EH (cell line): ENCODE data around the gene HAND1.
"Not testable (repeated sequence)": the region's sequence is repeated elsewhere in the genome, so short reads cannot be mapped to it uniquely, and the experiment has no call there.

Experiments
- DNase-seq: peaks from one replicate; pipeline ENCODE4 v3.0.0-alpha.2; 2015; ENCODE audit warnings: low read depth

HAND1 gene

GRCh38 chr5:154478224-154478565 is at the start of gene HAND1:
TSS of gene HAND1 (minus strand) at chr5:154478227. CDS start at chr5:154478008, 219 bp downstream.
- DNase-seq, result peak; percentile 47

DNA sequence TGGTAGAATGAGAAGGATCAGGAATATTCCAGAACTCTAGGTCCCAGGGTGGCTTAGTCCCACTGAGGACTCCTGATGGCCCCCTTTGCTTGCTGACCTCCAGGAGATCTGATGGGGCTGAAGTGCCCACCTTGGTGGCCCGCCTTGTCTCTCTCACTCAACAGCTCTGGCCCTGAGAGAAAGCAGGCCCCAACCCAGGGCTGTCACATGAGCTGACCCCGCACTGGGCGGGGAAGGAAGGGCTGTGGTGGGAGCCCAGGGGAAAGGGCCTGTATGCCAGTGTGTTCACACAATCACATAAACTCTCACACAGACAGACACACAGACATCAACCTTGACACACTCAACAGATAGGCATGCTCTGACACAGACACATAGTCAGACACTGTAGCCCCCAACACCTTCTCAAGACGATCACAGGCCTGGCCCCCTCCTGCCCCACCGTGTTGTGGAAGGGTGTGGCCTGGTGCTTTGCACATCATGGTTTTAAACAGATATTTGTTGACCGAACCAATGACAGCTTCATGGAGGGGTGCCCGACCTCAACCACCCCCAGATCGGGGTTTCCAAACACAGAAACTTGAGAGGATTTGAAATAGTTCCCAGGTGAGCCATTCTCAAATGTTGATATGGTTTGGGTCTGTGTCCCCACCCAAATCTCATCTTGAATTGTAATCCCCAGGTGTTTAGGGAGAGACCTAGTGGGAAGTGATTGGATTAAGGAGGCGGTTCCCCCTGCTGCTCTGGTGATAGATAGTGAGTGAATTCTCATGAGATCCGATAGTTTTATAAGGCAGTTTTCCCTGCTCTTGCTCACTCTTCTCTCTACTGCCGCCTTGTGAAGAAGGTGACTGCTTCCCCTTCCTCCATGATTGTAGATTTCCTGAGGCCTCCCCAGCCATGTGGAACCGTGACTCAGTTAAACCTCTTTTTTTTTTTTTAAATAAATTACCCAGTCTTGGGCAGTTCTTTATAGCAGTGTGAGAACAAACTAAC is 48.5 kb upstream of the HAND1 start:
- no peak for DNase-seq

DNA sequence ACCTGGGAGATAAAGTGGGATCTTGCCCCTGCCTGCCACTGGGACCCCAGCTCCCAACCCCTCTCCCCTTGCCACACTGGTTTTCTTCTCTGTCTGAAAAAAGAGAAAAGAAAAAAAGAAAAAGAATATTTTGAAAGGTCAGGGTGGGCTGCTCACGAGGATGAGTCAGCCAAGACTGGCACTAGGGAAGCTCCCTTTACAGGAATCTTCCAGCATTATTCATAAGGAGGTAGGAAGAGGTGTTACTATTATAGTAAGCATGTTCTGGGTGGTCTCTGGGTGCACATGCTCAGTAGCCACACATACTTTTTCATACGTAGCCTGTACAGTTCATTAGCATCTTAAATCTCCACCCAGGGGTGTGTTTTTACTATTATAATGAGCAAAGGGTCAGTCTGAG is 46.8 kb upstream of the HAND1 start:
- DNase-seq, result no peak

- DNase-seq, result no peak
Observed at GRCh38 chr5:154524181-154524580, 46.2 kb upstream of the HAND1 start.

GRCh38 chr5:154523709-154524108 is 45.7 kb upstream of the HAND1 start:
- peak; percentile 25 for DNase-seq

DNA sequence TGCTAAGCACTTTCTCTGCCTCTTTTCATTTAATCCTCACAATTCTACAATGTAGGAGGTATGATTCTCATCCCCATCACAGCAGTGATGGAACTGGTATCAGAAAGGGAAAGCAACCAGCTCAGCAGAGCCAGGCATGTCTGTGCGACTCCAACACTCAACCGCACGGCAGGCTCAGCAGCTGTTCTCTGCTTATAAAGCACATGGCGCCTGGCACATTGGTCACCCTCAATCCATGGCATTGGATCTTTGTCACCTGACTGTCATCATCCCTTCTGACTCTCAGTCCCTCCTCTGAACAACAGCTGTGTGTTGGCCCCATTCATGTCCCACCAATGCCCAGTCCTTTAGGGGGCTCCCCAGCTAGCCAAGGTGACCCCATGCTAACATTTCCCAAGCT is 45.1 kb upstream of the HAND1 start:
- no peak for DNase-seq

DNA sequence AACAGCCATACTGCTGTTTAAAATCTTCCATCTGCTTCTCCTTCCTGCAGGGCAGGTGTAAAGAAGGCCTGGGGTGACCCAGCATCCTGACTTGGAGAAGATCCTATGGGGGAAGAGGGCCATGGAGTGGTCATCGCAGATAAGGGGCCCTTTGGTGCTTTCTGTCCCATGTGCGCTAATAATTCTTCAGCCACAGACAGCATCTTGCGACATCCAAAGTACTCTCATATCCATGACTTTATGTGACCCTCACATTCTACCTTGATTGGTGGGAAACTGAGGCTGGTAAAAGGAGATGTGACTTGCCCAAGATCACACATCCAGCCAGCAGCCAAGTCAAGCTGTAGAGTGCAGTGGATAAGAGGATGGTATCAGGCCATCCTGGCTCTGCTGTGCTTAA is 44.3 kb upstream of the HAND1 start:
- DNase-seq, result no peak

DNA sequence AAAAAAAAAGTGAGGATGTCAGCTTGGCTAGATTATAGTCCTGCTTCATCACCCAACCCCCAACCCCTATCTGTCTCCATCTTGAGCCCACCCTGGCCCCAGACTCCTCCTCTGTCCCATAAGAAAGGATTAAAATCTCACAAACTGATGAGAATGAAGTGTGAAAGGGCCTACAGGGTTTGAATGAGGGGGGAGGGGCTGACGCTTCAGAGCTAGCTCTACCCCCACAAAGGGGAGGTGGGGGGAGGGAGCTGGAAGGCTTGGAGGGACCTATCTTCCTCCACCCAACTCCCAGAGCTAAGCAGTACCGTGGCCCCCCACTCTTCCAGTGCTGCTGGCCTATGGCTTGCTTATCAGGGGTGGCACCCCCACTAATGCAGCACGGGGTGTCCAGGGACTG is 43.7 kb upstream of the HAND1 start:
- DNase-seq, result no peak

DNA sequence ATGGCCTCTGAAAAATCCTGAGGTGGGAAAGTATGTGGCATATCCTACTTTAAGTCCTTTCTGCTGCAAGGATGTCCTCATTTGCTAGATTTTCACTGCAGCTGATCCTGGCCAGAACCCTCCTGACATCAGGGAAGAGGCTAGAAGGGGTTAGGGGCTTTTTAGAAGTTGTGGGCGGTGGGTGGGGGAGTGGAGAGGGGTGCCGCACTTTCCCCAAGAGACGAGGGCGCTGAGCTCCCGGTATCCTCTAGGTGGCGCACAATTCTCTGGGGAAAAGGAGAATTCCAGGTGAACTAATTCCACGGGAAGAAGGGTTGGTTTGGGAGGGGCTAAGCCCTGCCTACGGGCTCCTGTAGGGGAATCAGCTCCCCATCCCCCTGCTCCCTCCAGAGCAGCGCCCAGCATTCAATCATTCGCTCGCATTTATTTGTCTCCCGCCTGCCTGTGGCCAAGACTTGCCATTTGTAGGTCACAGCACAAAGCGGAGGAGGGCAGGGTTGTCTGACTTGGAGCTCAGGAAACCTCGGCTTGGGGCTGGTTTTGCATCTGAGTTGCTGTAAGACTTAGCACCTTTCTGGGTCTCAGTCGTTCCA is 42.9 kb upstream of the HAND1 start:
- DNase-seq, result peak; percentile 9

DNA sequence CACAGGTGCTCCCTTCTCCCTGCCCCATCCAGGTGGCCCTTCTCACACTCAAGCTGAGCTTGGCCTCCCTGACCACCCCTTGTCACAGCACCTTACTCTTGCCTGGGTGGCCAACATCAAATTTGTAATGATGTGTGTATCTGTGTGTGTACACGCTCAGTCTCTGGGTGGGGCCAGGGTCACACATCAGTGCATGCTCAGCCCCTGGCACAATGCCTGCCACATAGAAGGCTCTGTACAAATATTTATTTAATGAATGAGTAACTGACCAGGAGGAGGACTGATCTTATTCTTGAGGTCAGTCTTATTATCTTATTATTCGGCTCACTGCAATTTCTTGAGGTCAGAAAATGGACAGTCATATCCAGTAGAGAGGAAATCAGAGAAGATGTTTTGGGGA is 41.3 kb upstream of the HAND1 start:
- peak; percentile 56 for DNase-seq

DNA sequence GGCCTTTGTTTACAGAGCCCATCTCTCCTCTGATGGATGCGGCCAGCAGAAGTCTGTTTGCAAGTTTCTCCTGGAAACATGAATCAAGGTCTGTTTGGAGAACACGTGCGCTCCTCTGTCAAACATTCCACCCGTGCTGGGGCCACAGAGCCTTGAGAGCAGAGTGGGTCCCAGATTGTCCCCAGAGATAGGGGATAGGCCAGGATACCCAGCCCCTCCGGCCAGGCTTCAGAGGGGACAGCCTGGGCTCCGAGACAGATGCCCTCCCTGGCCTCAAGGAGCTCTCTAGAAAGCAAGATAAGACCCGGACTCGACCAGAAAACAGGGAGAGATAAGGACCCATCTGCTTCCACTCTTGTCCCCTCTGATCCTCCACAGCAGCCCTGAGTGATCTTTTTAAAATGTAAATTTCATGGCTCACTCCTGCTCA is 40.4 kb upstream of the HAND1 start:
- DNase-seq, result no peak

DNA sequence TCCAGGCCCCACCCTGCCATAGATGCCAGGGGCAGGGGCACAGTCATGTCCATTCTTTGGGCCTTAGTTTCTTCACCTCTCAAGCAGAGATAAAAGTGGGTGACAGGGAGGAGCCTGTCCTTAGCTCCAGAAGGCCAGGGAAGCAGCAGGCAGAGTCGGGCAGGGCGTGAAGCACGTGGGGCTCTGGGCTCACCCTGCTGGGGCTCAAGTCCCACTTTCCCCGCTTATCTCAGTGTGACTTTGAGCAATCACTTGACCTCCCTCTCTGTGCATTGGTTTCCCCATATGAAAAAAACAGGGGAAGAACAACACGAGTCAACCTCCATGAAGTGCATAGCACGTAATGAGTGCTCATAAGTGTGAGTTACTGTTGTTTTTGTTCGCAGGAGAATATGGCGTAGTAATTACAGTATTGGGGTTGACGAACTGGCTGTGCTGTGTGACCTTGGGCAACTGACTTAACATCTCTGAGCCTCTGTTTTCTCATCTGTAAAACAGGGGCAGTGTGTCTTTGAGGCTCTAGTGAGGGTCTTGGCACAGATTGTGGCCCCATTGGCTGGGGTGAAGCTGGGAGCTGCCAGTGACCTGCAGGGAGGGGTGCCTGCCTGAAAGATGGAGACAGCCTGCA is 39.9 kb upstream of the HAND1 start:
- DNase-seq, result no peak

DNA sequence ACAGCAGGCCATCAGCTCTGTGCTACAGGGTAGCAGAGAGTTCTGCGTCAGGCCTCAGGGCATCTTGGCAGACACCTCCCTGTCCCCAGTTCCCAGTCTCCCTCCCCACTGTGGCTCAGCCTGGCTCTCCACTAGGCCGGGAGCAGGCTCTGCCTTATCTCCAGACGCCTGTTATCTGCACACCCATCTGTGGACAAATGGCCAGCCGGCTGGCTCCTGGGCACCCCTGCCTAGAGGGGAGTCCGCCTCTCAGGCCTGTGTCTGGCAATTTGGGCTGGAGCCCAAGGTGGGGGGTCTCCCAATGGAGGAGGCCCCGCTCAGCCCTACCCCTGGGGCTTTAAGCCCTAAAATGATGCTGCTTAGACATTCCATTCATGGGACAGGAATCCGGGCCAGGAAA is 39.2 kb upstream of the HAND1 start:
- DNase-seq, result no peak

- DNase-seq, result no peak
Observed at GRCh38 chr5:154516475-154516874, 38.4 kb upstream of the HAND1 start.

DNA sequence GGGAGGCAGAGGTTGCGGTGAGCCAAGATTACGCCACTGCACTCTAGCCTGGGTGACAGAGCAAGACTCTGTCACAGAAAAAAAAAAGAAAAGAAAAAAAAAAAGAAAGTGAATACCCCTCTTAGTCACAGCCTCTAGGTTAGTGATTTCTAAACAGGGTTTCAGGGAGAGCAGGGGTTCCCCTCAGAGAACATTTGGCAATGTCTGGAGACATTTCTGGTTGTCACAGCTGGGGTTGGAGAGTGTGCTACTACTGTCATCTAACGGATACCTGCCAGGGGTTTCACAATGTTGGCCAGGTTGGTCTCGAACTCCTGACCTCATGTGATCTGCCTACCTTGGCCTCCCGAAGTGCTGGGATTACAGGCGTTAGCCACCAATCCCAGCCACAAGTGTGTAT is 37.5 kb upstream of the HAND1 start:
- not testable (repeated sequence) for DNase-seq

DNA sequence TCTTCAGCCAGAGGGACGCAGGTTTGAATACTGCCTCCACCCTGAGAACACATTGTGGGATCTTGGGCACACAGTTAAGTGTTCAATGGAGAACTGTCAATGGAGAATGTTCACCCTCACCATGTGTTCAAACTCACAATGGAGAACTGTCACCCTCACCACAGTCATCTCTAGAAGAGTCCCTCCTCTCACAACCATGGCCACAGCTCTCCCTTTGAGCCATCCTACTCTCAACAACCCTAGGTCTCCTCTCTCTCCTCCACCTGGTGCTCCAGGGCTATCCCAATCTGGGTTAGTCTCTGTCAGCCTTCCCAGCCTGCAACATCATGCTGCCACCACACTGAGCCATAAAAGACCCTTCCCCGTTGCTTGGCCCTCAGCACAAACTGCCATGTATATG is 36.3 kb upstream of the HAND1 start:
- DNase-seq, result no peak

GRCh38 chr5:154513669-154514084 is 35.6 kb upstream of the HAND1 start:
- DNase-seq, result peak; percentile 53

GRCh38 chr5:154511984-154512383 is 34.0 kb upstream of the HAND1 start:
- DNase-seq, result no peak

GRCh38 chr5:154509784-154510555 is 31.9 kb upstream of the HAND1 start:
- no peak for DNase-seq

DNA sequence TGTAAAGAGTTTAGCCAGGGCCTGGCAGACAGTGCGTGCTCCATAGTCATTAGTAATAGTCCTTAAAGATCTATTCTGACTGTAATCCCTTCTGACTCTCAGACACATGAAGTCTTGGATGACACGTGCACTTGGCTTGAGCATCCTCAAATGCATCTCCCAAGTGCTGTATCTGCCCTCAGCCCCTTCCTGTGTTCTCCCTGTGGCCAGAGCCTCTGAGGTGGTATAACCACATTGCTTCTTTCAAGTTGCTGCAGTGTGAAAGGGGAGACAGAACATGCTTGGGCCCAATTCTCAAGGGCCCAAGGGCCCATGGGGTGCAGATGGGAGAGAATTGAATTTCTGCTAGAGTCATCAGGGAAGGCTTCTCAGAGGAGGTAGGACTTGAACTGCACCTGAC is 30.1 kb upstream of the HAND1 start:
- no peak for DNase-seq

GRCh38 chr5:154506716-154507080 is 28.7 kb upstream of the HAND1 start:
- DNase-seq, result no peak

DNA sequence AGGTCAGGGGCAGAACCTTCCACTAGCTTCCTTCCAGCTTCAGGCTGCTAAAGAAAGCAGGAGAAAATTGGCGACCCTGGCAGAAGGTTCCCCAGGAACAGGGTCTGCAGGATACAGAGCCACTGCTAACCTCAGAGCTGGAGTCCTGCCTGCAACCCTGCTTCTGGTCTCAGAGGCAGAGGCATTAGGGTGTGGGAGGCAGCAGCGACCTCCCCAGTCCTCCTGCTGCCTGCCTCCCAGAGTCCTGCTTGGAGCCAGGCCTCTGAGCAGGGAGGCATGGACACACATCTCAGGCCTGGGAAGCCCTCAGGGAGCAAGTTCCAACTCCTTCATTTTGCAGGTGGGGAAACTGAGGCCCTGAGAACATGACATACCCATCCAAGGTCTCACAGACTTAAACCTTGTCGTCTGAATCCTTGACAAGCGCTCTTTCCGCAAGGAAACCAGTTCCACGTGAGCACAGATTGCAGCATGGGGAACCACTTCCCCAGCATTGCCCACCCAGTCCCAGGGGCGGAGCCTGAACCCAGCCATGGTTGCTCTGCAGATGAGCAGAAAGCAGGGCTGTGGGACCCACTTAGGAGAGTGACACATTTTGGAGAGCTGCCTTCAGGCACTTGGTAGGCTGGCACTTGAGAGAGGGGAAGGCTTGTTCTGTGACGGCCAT is 28.2 kb upstream of the HAND1 start:
- DNase-seq, result no peak
